ENCODE results near the gene ERC1.

- TF ChIP-seq, protein P1, sequence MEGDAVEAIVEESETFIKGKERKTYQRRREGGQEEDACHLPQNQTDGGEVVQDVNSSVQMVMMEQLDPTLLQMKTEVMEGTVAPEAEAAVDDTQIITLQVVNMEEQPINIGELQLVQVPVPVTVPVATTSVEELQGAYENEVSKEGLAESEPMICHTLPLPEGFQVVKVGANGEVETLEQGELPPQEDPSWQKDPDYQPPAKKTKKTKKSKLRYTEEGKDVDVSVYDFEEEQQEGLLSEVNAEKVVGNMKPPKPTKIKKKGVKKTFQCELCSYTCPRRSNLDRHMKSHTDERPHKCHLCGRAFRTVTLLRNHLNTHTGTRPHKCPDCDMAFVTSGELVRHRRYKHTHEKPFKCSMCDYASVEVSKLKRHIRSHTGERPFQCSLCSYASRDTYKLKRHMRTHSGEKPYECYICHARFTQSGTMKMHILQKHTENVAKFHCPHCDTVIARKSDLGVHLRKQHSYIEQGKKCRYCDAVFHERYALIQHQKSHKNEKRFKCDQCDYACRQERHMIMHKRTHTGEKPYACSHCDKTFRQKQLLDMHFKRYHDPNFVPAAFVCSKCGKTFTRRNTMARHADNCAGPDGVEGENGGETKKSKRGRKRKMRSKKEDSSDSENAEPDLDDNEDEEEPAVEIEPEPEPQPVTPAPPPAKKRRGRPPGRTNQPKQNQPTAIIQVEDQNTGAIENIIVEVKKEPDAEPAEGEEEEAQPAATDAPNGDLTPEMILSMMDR (IDR thresholded peaks at IDR 0.05; ENCODE audit: low read depth, low read length), result no peak
- TF ChIP-seq POLR2A (IDR thresholded peaks at IDR 0.05; ENCODE audit: extremely low read depth, insufficient read length), result no peak
- TF ChIP-seq MAX (IDR thresholded peaks at IDR 0.05; ENCODE audit: low read depth, low read length), result no peak
- no peak for TF ChIP-seq MYC (IDR thresholded peaks at IDR 0.05; ENCODE audit: low read depth, low read length)
Measured at GRCh38 chr12:1356285-1356684, 365.3 kb downstream of the ERC1 start.

All from NB4 (cell line).